ENCODE results near the gene ZNF550.

The ZNF550 gene

DNA sequence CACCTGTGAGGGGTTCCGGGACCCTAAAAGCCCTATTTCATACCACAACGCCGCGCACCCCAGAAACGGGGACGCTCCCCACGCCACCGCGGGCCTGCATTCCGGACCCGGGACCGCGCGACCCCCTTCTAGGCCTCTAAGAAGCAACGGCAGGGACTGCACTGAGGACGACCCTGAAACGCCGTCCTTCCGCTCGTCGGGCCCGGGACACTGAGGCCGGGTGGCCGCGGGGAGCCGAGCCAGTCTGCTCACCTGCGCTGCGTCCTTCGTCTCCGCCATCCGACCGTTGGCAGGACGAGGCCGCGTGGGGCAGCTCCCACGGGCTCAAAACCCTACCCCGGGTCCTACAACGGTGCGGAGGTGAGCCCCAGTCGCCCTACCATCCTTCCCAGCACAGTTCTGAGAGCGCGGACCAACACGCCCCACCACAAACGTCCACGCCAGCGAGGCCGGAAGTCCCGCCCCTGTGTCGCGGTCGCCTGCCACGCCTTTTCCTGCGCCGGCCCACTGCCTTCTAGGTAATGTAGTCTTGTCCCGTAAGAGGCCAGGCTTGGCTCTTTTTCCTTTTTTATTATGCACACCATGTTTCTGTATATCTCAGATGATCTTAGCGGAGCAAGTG, at the start of gene ZNF550:
TSS of gene ZNF550 (minus strand) at position 460 of the 622 bp plus-strand sequence. CDS start at position 279, 181 bp downstream.
- DNase-seq (ENCODE audit: low read depth in 2 of 2, low spot score in 1 of 2): peak; percentile 74 to 80

DNA sequence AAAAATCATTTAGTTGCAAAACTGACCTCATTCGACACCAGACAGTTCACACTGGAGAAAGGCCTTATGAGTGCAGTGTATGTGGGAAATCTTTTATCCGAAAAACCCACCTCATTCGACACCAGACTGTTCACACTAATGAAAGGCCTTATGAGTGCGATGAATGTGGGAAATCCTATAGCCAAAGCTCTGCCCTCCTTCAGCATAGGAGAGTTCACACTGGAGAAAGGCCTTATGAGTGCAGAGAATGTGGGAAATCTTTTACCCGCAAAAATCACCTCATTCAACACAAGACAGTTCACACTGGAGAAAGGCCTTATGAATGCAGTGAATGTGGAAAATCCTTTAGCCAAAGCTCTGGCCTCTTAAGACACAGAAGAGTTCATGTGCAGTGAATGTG, 47.3 kb upstream of the ZNF550 start:
- no peak for DNase-seq (ENCODE audit: low read depth in 2 of 2, low spot score in 1 of 2)

DNA sequence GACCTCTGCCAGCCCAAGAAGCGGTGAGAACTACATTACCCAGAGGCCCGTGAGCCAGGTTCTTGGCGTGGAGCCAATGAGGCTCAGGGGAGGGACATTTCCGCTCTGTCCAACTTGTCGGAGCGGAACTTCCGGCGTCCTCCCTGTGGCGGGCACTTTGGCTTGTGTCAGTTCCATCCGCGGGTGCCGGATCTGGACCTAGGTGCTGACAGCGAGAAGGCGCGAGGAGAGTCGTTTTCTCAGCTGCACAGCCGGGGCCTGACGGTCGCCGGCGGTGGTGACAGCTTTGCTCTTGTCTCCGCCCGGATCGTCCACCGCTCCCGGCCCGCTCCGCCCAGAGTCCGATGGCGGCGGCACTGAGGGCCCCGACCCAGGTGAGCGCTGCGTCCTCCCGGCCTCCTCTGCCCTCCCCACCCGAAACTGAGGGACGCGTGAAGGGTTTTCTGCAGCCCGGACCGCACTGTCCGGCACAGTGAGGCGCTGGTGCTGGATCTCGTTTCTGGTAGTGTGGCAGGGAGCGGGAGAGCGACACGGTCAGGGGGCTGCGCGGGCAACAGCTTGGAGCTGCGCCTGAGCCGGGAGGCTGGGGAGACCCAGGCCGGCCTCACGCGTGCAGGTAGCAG, 40.2 kb upstream of the ZNF550 start, which contains the start of gene ZNF530:
TSS of gene ZNF530 (plus strand) at position 125 of the 623 bp plus-strand sequence. CDS start 4,461 bp downstream, outside the sequence.
- DNase-seq (ENCODE audit: low read depth in 2 of 2, low spot score in 1 of 2): peak; percentile 68 to 71

DNA sequence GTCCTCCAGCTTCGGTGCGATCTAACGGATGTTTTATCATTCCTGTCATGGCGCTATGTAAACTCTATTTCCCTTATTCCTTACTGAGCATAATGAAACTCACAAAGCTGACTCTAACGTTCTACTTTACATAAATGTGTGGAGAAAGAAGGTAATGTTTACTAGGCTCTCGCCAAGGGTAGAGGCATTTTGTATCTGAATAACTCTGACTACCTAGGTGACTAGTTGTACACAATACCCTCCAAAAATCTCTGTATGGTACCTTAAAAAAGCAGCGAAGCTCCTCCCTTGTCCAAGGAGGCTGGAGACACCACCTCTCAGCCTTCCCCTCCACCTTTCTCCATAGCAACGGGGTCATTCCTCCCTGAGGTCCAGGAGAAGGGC, 39.7 kb upstream of the ZNF550 start:
- no peak for DNase-seq (ENCODE audit: low read depth in 2 of 2, low spot score in 1 of 2)

DNA sequence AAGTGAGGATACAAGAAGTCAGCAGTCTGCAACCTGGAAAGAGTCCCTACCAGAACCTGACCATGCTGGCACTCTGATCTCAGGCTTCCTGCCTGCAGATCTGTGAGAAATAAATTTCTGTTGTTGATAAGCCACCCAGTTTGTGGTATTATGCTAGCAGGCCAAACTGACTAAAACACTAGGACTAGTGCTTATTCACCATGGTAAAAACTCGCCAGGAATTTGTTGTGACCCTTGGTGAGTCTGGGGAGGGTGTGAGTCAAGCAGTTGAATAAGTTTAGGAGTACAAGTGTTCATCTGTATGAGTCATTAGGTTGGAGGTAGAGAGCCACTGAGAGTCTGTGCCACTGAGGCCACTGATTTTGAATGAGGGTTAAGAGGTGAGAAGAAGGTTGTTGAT, 27.9 kb upstream of the ZNF550 start:
- DNase-seq (ENCODE audit: low read depth in 2 of 2, low spot score in 1 of 2): no peak

DNA sequence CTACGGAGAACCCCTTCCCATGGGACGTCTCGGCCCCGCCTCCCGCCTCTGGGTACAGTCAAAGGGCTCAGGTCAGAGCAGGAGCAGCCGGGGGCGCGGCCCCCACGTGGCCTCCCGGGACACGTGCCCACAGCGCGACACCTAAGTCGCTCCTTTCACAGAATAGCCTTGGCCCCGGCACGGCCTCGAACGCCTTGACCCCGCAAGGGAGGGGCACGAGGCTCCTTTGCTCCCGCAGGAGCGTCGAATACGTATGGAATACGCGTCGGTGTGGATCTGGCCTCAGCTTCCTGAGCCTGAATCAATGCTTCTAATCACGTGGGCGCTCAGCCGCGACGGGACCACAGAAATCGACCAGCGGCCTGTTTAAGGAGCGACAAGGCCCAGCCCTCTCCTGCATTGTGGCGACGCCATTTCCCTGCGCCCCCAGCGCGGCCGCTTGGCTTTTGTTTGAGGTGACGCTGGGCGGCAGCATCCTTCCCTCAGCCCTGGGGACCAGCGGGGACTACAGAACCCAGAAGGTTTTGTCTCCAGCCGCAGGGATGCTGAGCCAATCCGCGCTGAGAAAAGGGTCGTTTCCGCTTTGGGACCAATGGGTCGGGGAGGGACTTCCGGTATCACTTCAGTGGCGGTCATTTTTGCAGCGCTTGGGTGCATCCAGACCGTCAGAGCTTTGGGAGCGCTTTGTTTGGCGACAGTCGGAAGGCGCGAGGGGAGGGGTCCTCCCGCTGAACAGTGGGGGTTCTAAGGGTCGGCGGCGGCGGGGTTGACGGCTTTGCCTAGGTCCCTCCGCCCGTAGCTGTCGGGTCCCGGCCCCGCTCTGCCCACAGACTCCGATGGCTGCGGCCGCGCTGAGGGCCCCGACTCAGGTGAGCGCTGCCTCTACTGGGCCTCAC, 24.1 kb upstream of the ZNF550 start, which contains the start of gene ZIK1:
TSS of gene ZIK1 (plus strand) at position 625 of the 896 bp plus-strand sequence. CDS start at position 837, 212 bp downstream.
- DNase-seq (ENCODE audit: low read depth in 2 of 2, low spot score in 1 of 2): peak; percentile 65 to 76

DNA sequence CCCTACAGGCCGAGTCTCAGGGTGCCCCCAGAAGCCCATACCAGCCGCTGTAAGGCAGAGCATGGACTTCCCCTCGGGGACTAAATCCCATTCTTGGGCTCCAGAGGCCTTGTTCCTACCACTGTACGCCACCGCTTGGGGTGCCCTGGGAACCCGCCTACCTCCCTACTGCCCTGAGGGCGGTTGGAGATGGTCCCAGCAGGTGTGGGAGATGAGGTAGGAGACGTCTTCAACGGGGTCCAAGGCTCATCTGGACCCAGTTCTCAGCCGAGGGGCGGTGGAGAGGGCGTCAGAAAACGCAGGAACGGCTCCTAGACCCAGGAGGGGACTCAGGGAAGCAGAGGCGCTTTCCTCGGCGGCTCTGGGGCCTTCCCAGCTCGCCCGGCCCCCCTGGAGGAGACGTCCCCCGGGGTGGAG, 23.4 kb upstream of the ZNF550 start:
- DNase-seq (ENCODE audit: low read depth in 2 of 2, low spot score in 1 of 2): no peak

DNA sequence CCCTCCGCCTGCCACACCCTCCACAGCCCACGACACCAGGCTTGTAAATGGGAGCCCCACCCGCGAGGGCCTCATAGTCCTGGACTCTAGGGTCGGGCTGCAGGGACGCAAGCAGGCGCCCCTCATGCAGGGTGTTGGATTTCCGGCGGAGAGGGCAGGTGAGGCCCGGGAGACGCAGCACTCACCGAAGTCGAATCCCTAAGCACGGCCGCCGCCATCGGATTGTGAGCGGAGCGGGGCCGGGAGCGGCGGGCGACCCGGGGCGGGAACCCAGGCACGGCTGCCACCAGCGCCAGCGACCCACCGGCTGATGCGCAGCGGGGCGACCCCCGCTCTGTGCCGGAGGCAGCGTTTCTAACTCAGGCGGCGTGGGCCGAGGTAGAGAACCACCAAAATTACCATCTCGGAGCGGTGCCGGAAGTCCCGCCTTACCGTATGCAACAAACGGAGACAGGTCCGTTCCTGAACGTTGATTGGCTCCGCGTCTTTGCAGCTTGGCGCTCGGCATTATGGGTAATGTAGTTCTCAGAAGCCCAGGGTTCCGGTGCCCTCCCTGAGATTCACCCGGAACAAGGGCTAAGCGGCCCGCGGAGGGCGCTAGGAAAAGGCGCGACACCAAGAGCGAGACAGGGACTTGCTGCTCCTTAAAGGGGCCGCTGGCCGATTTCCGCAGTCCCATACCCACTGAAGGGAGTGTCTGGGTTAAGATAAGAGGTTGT, 19.0 kb upstream of the ZNF550 start, which contains the start of gene ZNF416:
TSS of gene ZNF416 (minus strand) at position 425 of the 719 bp plus-strand sequence. CDS start at position 218, 207 bp downstream.
- DNase-seq (ENCODE audit: low read depth in 2 of 2, low spot score in 1 of 2): peak; percentile 84 to 92

DNA sequence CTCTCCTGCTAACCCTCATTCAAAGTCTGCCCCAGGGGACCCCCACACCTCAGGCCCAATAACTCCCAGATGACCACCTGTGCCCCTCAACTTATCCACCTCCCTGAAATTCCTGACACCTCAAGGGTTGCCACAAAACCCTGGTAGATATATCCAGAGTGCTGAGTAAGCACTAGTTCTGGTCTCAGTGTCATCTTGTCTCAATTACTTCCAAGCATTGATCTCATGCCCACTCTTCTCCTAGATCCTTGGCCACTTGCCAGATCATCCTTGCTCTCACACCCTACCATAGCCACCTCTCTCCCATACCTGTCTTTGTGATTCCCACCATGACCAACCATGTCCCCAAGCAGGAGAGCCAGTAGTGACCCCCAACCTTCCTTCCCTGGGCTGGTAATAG, 17.0 kb upstream of the ZNF550 start:
- DNase-seq (ENCODE audit: low read depth in 2 of 2, low spot score in 1 of 2): no peak

DNA sequence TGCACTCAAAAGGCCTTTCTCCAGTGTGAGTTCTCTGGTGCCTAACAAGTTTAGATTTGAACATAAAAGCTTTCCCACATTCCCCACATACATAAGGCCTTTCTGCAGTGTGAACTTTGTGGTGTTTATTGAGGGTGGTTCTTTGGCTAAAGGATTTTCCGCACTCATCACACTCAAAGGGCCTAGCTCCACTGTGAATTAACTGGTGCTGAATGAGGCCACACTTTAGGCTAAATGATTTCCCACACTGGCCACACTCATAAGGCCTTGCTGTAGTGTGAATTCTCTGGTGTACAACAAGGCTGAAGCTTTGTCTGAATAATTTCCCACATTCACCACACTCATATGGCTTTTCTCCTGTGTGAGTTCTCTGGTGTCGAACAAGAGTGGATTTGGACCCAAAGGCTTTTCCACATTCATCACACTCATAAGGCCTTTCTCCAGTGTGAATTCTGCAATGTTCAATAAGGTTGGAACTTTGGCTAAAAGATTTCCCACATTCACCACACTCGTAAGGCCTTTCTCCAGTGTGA, 12.8 kb upstream of the ZNF550 start:
- no peak for DNase-seq (ENCODE audit: low read depth in 2 of 2, low spot score in 1 of 2)

DNA sequence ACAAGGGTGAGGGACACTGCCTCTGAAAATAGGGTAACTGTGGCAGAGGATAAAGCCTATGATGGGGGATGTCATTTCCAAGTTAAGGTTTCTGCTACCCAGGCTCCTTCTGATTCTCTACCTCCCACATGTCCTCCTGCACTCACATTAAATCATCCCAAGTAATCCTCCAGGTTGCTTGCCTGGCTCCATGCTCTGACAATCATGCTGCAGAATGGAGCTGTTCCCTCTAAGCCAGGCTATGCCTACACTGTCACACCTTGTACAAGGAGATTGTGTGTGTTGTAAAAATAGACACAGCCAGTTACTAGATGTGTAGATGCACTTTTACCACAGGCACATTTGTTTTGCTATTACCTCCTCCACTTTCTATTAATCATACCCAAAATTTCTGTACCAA, 11.0 kb upstream of the ZNF550 start:
- no peak for DNase-seq (ENCODE audit: low read depth in 2 of 2, low spot score in 1 of 2)

DNA sequence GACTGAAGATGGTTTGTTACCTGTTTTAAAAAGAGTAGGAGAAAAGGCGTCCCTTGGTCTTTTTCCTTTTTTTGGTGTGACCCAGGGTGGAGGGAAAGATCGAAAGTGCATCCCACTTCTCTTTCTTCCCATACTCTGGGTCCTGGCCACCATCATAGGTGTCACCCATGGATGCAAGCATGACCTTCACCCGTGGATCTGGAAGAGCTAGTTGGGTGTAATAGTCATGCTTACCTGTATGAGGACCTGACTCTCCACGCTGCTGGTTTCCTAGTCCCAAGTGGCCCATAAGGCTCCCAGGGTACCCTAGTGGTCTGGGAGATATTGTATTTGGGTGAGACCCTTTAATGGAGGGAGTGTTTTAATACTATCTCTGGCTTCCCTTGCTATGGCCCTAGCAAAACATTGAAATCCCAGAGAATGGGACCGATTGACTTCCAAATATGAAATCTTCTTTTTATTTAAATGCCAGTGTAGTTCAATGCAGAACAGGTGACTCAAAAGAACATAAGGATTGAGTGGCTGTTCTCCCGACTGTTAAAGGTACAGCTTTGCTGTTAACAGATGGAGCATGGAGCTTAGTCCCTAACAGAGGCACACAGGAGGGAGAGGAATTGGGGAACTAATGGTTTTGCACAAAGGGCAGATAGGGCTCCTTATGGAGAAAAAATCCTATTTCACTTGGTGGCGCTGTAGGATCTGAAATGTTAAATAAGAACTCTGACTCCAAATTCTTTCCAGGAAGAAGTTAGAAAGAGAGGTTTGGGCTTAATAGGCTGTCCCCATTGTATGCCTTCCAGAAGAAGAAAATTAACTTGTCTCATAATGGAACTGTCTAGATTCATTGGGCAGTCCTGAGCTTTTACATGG, 7.0 kb upstream of the ZNF550 start:
- DNase-seq (ENCODE audit: low read depth in 2 of 2, low spot score in 1 of 2): no peak

DNA sequence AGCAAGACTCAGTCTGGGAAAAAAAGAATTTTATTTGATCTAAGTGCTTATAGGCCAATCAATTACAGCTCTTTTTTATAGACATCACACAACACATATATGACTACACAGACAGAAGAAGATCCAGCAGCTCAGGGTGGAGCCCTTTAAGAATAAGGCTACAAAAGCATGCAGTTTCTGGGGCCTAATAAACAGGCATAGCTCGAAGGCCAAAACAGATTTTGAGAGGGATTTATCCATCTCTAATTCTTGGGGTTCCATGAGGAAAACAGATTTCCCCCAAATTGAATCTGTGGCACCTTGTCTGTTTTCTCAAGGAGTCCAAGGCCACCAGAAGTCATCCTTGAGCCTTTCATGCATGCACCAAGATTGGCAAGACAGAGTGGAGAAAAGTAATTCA, 3.9 kb upstream of the ZNF550 start:
- DNase-seq (ENCODE audit: low read depth in 2 of 2, low spot score in 1 of 2): no peak

DNA sequence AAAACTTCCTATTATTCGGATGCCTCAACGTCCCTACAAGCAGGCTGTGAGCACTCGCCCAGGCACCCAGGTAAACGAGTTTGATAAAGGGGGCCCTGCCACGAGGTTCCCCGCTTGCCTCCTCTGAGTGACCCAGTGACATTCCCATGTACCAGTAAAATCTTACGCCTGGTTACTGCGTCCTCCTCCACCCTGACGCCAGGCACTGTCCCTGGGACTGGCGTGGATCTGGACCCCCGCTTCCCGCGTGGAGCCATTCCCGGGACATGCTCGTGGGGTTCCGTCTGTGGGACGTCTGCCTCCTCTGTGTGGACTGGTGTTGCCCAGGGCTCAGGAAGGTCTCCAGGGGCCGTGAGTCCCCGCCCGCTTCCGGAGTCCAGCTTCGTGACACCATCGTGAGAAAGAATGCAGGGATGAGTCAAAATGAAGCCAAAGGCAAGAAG, 407 bp upstream of the ZNF550 start:
- DNase-seq (ENCODE audit: low read depth in 2 of 2, low spot score in 1 of 2): no peak

DNA sequence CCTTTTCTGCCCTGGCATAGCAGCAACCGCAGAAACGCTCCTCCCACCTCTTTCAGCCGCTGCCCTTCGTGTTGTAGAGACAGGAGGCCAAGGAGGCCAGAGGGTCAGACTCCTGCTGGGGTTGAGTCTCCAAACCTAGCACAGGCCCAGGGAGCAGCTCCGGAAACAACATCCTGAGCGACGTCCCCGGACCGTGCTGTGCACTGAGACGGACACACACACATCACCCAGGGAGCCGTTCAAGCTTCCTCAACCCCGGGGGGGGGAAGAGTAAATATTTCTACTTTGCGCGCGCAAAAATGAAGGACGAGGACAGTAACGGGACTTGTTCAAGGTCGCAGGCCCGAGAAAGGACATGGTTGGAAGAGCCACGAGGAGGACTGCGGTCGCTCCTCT, 657 bp downstream of the ZNF550 start:
- DNase-seq (ENCODE audit: low read depth in 2 of 2, low spot score in 1 of 2): no peak

DNA sequence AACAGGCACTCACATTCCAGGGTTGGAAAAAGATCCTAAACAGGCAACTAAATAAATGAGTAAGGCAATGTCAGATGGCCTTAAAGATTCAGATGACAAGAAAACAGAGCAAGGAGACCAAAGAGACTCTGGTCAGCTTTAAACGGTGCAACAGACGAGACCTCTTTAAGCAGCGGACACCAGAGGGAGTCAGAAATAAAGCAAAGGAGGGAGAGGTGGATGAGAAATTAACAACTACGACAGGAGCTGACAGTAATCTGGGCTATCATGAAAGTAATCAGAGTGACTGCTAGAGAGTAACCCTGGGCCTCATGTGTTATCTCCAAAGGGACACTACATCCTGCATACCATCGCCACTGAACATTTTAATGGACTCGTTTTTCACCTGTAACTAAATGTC, 1.1 kb downstream of the ZNF550 start:
- DNase-seq (ENCODE audit: low read depth in 2 of 2, low spot score in 1 of 2): no peak

DNA sequence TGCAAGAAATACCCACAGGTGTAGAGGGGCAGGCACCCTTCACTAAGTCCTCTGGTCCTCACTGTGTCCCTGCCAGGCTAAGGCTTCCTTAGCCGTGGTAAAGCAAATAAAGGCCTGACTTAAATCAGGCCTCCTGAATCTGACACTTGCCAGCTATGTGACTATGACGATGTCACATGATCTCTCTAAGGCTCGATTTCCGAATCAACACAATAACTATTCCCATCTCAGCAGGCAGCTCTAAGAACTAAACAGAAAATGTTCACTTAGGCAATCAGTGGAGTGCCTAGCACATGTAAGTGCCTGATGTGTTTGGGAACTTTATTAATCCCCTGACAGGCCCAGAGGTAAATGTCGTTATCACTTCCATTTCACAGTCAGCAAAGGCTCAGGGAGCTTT, 2.0 kb downstream of the ZNF550 start:
- no peak for DNase-seq (ENCODE audit: low read depth in 2 of 2, low spot score in 1 of 2)

DNA sequence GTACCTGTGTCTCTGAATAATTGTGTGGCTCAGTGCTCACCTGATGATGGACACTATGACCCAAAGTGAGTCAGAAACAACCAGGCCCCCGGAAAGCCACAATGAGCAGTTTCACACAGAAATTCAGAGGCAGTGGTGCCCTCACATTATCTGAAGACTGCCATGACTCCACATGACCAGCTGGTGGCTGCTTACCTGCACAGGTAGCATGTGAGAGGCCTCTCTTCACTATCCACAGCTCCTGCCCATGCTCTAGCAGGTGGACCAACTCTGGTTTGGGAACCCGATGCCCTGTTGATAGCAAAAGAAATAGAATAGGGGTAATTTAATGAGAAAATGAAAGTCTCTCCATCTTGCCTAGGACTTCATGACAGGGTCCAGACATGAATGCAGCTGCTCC, 7.2 kb downstream of the ZNF550 start:
- DNase-seq (ENCODE audit: low read depth in 2 of 2, low spot score in 1 of 2): no peak

DNA sequence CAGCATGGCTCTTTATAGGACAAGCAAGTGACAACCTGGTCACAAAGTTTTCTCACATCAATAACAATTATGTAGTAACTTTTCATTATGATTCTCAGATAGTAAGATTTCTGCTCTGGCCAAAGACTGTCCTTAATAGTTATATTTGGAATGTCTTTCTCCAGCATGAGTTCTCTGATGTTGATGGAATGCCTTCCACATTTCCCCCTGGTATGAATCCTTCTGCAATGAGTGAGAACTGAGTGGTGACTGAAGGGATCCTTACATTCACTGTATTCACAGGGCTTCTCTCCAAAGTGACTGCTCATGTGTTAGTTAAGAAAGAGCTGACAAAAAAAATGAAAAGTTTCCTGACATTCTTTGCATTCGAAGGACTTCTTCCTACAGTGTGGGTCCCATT, 13.2 kb downstream of the ZNF550 start:
- DNase-seq (ENCODE audit: low read depth in 2 of 2, low spot score in 1 of 2): no peak
